Measurements from ENCODE around the gene HEXB. TPM values are rescaled to one million over a fixed set of nuclear protein-coding genes. Genes with fewer than 3 reads are reported as not detected.

HEXB gene

GRCh38 chr5:74766849-74767578, 82.0 kb downstream of the HEXB start, which contains the start of the genes GFM2 and NSA2:
Gene GFM2 (minus strand): TSS chr5:74767117. CDS start chr5:74763742, 3,375 bp downstream.
Gene NSA2 (plus strand): TSS chr5:74767249. CDS start chr5:74767361, 112 bp downstream.
- H3K79me2 ChIP-seq (ENCODE audit: control insufficient read depth, insufficient read depth, low read length) = peaks cover 23% of the 10 kb centered on the region
- H3K9ac ChIP-seq (ENCODE audit: low read length) = peak within 1 kb of the TSS; percentile 90
- H2BK120ac ChIP-seq (ENCODE audit: low read depth, low read length) = no peak within 1 kb of the TSS
- H3K4me1 ChIP-seq (ENCODE audit: control insufficient read depth, low read depth, low read length) = peaks cover 5% of the 10 kb centered on the region
- no peaks in the 10 kb centered on the region for H3K27me3 ChIP-seq (ENCODE audit: insufficient read depth, low read length, poor library complexity)
- no peak within 1 kb of the TSS for H2BK15ac ChIP-seq (replicated peaks; ENCODE audit: low read depth)
- peak within 1 kb of the TSS; percentile 96 for H3K4me2 ChIP-seq (ENCODE audit: low read length)
- H2AK5ac ChIP-seq (ENCODE audit: low read length) = no peak within 1 kb of the TSS
- H3K18ac ChIP-seq (ENCODE audit: low read length) = no peak within 1 kb of the TSS
- H3K79me1 ChIP-seq (ENCODE audit: low read length) = peaks cover 7% of the 10 kb centered on the region
- no CpG with 5 or more reads among the region's 54 CpGs for WGBS (ENCODE audit: extremely low coverage, insufficient coverage, low lambda C conversion rate)
- H3K4me3 ChIP-seq (ENCODE audit: low read length) = peak within 1 kb of the TSS; percentile 94
- peak; percentile 98 for DNase-seq
- no peak within 1 kb of the TSS for H3K23ac ChIP-seq (ENCODE audit: low read length)
- peak within 1 kb of the TSS; percentile 26 for H3K27ac ChIP-seq (ENCODE audit: low read depth, low read length)
- peak within 1 kb of the TSS; percentile 0 for H4K8ac ChIP-seq (ENCODE audit: low read depth, low read length)
- no peak within 1 kb of the TSS for H2BK5ac ChIP-seq (ENCODE audit: low read length)
- no peak within 1 kb of the TSS for H4K5ac ChIP-seq (ENCODE audit: low read length)
- peak within 1 kb of the TSS; percentile 96 for H3K56ac ChIP-seq (ENCODE audit: low read length)
- H3K36me3 ChIP-seq (ENCODE audit: control insufficient read depth, insufficient read depth, low read length) = no peaks in the 10 kb centered on the region
- H3K4ac ChIP-seq (ENCODE audit: low read depth, low read length) = peak within 1 kb of the TSS; percentile 83

- Histone ChIP-seq H3K4ac (ENCODE audit: low read depth, low read length) (no peak overlapping the region), H3K56ac (ENCODE audit: low read length) (peak overlapping the region; percentile 91), H3K4me2 (ENCODE audit: low read length) (peak overlapping the region; percentile 96), H4K8ac (ENCODE audit: low read depth, low read length) (no peak overlapping the region), H3K27ac (ENCODE audit: low read depth, low read length) (no peak overlapping the region), H3K79me1 (ENCODE audit: low read length) (peaks cover 7% of the 10 kb centered on the region), H3K4me3 (ENCODE audit: low read length) (peak overlapping the region; percentile 90), H3K4me1 (ENCODE audit: control insufficient read depth, low read depth, low read length) (peaks cover 5% of the 10 kb centered on the region), H2AK5ac (ENCODE audit: low read length) (no peak overlapping the region), H3K27me3 (ENCODE audit: insufficient read depth, low read length, poor library complexity) (no peaks in the 10 kb centered on the region), H3K79me2 (ENCODE audit: control insufficient read depth, insufficient read depth, low read length) (peaks cover 23% of the 10 kb centered on the region), H2BK120ac (ENCODE audit: low read depth, low read length) (no peak overlapping the region), H3K18ac (ENCODE audit: low read length) (no peak overlapping the region), H3K9ac (ENCODE audit: low read length) (peak overlapping the region; percentile 79), H2BK5ac (ENCODE audit: low read length) (no peak overlapping the region), H3K36me3 (ENCODE audit: control insufficient read depth, insufficient read depth, low read length) (no peaks in the 10 kb centered on the region), H4K5ac (ENCODE audit: low read length) (no peak overlapping the region), H2BK15ac (replicated peaks; ENCODE audit: low read depth) (no peak overlapping the region), H3K23ac (ENCODE audit: low read length) (no peak overlapping the region)
- peak; percentile 53 for DNase-seq
- WGBS (ENCODE audit: extremely low coverage, insufficient coverage, low lambda C conversion rate) = no CpG with 5 or more reads among the region's 9 CpGs
These were observed 82.5 kb downstream of the HEXB start for GRCh38 chr5:74767579-74767913.

Small RNA genes within 50 kb of the gene (small RNA-seq; reads per million reads assigned to genes)
- not detected for gene RNU6-658P (ENCODE audit: insufficient read depth)

Data from mesendoderm (in vitro differentiated cells).